HG02610 (cell line): ENCODE results near the gene SBK3.

Source experiments
- ATAC-seq: cut with Tn5 transposase; IDR thresholded peaks from one replicate; pipeline ENCODE4 v1.9.1; 2021; ENCODE audit warnings: mild to moderate bottlenecking, moderate library complexity; ENCODE audit not compliant: unreplicated experiment

Gene SBK3

GRCh38 chr19:55491546-55492360 lies 53.6 kb downstream of the SBK3 start:
- no peak for ATAC-seq
